Caco-2 (cell line): ENCODE results near the gene TIMM17B. TPM values are rescaled to one million over a fixed set of nuclear protein-coding genes. Genes with fewer than 3 reads are reported as not detected.

ENCODE experiments used
- BruUV-seq: library from RNA; stranded (reverse); fragments of 400-500 nt; replicated peaks from 2 replicates; lab custom pipeline; 2021; lab: Mats Ljungman, UMichigan
- CTCF ChIA-PET: fragments of 300-600 bp; sonication (Branson Sonifier 250); formaldehyde crosslinking; loops from one replicate; lab custom pipeline; 2022; ENCODE audit warnings: antibody characterized with exemption; lab: Charles Lee
- POLR2A ChIA-PET: fragments of 300-600 bp; sonication (Branson Sonifier 250); formaldehyde crosslinking; loops from one replicate; lab custom pipeline; 2022; ENCODE audit warnings: antibody characterized with exemption; lab: Charles Lee
- DNase-seq, 2 experiments: peaks; one replicate each; pipeline versions ENCODE4 v3.0.0 to v3.0.0-alpha.2; 2020 to 2022
- H3K27me3 ChIP-seq: replicated peaks from 2 replicates; pipeline ENCODE4 v1.6.0; 2011; ENCODE audit warnings: low read length; ENCODE audit not compliant: control insufficient read depth, insufficient read depth
- H3K36me3 ChIP-seq: 2 replicates; pipeline ENCODE4 v1.5.1; 2011; ENCODE audit warnings: low read length; ENCODE audit not compliant: control insufficient read depth, insufficient read depth
- H3K4me1 ChIP-seq: fragments of 250-450 bp; sonication (Bioruptor Pico); 2 replicates; pipeline ENCODE4 v1.5.1; 2020; ENCODE audit warnings: mild to moderate bottlenecking
- H3K4me3 ChIP-seq: 2 replicates; pipeline ENCODE4 v1.5.1; 2011; ENCODE audit warnings: low read depth, mild to moderate bottlenecking, control low read depth, low read length
- H3K9me3 ChIP-seq: fragments of 250-450 bp; sonication (Bioruptor Pico); 2 replicates; pipeline ENCODE4 v1.5.1; 2020; ENCODE audit warnings: mild to moderate bottlenecking, moderate library complexity
- H3K27ac Mint-ChIP-seq: one replicate; pipeline ENCODE4 v1.8.0; 2022; ENCODE audit warnings: mixed read lengths; ENCODE audit not compliant: unreplicated experiment
- H3K27me3 Mint-ChIP-seq: one replicate; pipeline ENCODE4 v1.8.0; 2022; ENCODE audit warnings: mixed read lengths; ENCODE audit not compliant: insufficient read depth, unreplicated experiment
- H3K36me3 Mint-ChIP-seq: one replicate; pipeline ENCODE4 v1.8.0; 2022; ENCODE audit warnings: mild to moderate bottlenecking, mixed read lengths; ENCODE audit not compliant: insufficient read depth, unreplicated experiment
- H3K4me1 Mint-ChIP-seq: one replicate; pipeline ENCODE4 v1.8.0; 2022; ENCODE audit warnings: low read depth, mixed read lengths; ENCODE audit not compliant: unreplicated experiment
- H3K4me3 Mint-ChIP-seq: one replicate; pipeline ENCODE4 v1.8.0; 2022; ENCODE audit warnings: mild to moderate bottlenecking, moderate library complexity, mixed read lengths; ENCODE audit not compliant: unreplicated experiment
- H3K9me3 Mint-ChIP-seq: one replicate; pipeline ENCODE4 v1.8.0; 2022; ENCODE audit warnings: mixed read lengths; ENCODE audit not compliant: unreplicated experiment
- intact Hi-C: fragments of 100-400 bp; cut with micrococcal nuclease; formaldehyde crosslinking; loops from one replicate; pipeline ENCODE4 v1.10.0; 2022; ENCODE audit not compliant: unreplicated experiment
- total RNA-seq: library from RNA; stranded (reverse); gene quantifications from 2 replicates; pipeline ENCODE4 v1.2.3, GENCODE V29; 2022
- TF ChIP-seq, protein P1 (sequence below), 2 experiments: fragments of 200-600 bp in 1 of 2; IDR thresholded peaks; 1 replicate in 1 of 2; 2 replicates in 1 of 2; pipeline versions ENCODE4 v1.5.1 to v1.8.0; 2011 to 2022; ENCODE audit warnings: antibody characterized with exemption in 1 of 2, control low read depth in 1 of 2, inconsistent platforms in 1 of 2, low read depth in 1 of 2, low read length in 1 of 2, mild to moderate bottlenecking in 1 of 2, moderate library complexity in 1 of 2; ENCODE audit not compliant: insufficient read depth in 1 of 2, severe bottlenecking in 1 of 2, unreplicated experiment in 1 of 2

TIMM17B gene
- total RNA-seq, 1 experiment from 2014 or later = 90.6 TPM

- H3K4me1 Mint-ChIP-seq = peaks cover 7% of the 10 kb centered on the region
- no TSS peak for BruUV-seq
Measured at GRCh38 chrX:48923771-48924170, 26.2 kb upstream of the TIMM17B start.

DNA sequence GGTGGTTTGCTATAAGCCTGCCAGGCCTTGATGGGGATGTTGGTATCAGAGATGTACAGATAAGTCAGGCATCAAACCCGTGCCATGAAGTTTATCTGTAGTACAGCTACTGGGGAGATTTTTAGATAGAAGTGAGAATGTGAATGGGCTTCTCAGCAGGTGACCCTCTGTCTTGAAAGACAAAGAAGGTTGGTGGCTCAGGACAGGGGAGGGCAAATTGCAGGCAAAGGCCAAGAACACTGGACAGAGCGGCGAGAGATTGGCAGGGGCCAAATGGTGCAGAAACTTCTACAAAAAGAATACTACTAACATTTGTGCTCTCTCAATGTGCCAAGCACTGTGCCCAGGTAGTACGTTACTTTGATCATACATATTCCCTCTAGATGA is 23.1 kb upstream of the TIMM17B start:
- intact Hi-C loops = no loop called here
- Mint-ChIP-seq H3K27me3 (no peaks in the 10 kb centered on the region), H3K27ac (peak overlapping the region; percentile 90), H3K4me1 (peaks cover 19% of the 10 kb centered on the region), H3K9me3 (no peaks in the 10 kb centered on the region), H3K36me3 (peaks cover 42% of the 10 kb centered on the region), H3K4me3 (no peak overlapping the region)
- Histone ChIP-seq H3K36me3 (no peaks in the 10 kb centered on the region; the same call in 1 of the 2 replicates), H3K4me3 (no peak overlapping the region), H3K9me3 (no peaks in the 10 kb centered on the region), H3K4me1 (peaks cover 3% of the 10 kb centered on the region; the same call in 1 of the 2 replicates), H3K27me3 (no peaks in the 10 kb centered on the region)
- BruUV-seq = no TSS peak
- ChIA-PET CTCF (no interaction called here), POLR2A (no interaction called here)
- no peak for DNase-seq
- TF ChIP-seq, protein P1, sequence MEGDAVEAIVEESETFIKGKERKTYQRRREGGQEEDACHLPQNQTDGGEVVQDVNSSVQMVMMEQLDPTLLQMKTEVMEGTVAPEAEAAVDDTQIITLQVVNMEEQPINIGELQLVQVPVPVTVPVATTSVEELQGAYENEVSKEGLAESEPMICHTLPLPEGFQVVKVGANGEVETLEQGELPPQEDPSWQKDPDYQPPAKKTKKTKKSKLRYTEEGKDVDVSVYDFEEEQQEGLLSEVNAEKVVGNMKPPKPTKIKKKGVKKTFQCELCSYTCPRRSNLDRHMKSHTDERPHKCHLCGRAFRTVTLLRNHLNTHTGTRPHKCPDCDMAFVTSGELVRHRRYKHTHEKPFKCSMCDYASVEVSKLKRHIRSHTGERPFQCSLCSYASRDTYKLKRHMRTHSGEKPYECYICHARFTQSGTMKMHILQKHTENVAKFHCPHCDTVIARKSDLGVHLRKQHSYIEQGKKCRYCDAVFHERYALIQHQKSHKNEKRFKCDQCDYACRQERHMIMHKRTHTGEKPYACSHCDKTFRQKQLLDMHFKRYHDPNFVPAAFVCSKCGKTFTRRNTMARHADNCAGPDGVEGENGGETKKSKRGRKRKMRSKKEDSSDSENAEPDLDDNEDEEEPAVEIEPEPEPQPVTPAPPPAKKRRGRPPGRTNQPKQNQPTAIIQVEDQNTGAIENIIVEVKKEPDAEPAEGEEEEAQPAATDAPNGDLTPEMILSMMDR (IDR thresholded peaks at IDR 0.05; ENCODE audit: insufficient read depth in 1 of 2, low read depth in 1 of 2, low read length in 1 of 2, severe bottlenecking in 1 of 2, unreplicated experiment in 1 of 2) = no peak

More at GRCh38 chrX:48923771-48924170, 26.2 kb upstream of the TIMM17B start:
- no peak for DNase-seq
- Mint-ChIP-seq H3K36me3 (peaks cover 19% of the 10 kb centered on the region), H3K4me3 (no peak overlapping the region), H3K27me3 (no peaks in the 10 kb centered on the region), H3K27ac (peak overlapping the region; percentile 23), H3K9me3 (no peaks in the 10 kb centered on the region)
- Histone ChIP-seq H3K36me3 (no peaks in the 10 kb centered on the region; the same call in 1 of the 2 replicates), H3K4me3 (no peak overlapping the region), H3K4me1 (no peaks in the 10 kb centered on the region), H3K27me3 (no peaks in the 10 kb centered on the region), H3K9me3 (no peaks in the 10 kb centered on the region)
- intact Hi-C loops = no loop called here
- POLR2A ChIA-PET = no interaction called here
- CTCF ChIA-PET = no interaction called here
- TF ChIP-seq, protein P1 (IDR thresholded peaks at IDR 0.05; ENCODE audit: insufficient read depth in 1 of 2, low read depth in 1 of 2, low read length in 1 of 2, severe bottlenecking in 1 of 2, unreplicated experiment in 1 of 2) = no peak

DNA sequence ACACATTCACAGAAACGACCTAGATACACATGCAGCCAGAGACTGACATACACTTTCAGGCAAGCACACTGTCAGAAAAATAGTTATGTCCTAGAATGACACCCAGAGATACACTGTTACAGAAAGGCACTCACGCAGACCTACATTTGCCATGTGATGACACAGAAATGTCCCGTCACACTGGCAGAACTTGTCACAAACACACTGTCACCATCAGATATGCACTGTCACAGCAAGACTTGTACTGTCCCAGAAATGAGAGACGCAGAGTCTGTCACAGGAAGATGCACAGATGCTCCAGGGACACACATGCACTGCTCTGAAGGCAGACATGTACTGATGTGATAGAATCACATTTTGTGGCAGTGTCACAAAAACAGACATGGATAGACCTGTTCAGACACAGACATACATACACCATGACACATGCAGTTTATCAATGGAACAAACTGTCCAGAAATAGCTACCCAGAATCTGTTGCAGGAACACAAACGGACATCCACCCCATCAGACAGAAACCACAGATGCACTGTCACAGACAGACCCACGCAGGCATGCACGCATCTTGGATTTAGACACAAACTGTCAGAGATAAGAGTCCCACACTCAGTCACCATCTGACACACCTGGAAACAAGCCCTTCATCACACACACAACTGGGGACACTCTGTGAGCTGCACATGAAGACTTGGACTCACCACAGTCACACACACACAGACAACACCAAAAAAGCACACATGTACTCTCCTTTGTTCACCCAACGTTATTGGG is 22.6 kb upstream of the TIMM17B start:
- no peak for DNase-seq
- Histone ChIP-seq H3K36me3 (no peaks in the 10 kb centered on the region; the same call in 1 of the 2 replicates), H3K27me3 (no peaks in the 10 kb centered on the region), H3K4me3 (no peak overlapping the region), H3K4me1 (peaks cover 3% of the 10 kb centered on the region; the same call in 1 of the 2 replicates), H3K9me3 (no peaks in the 10 kb centered on the region)
- CTCF ChIA-PET = no interaction called here
- Mint-ChIP-seq H3K27me3 (no peaks in the 10 kb centered on the region), H3K36me3 (peaks cover 42% of the 10 kb centered on the region), H3K27ac (peak overlapping the region; percentile 90), H3K9me3 (no peaks in the 10 kb centered on the region), H3K4me1 (peaks cover 19% of the 10 kb centered on the region), H3K4me3 (peak overlapping the region; percentile 91)
- no TSS peak for BruUV-seq
- POLR2A ChIA-PET = no interaction called here
- intact Hi-C loops = loop anchor here (1.0 to 5.0 kb wide), 4 partner anchors 37 to 243 kb away; partner anchors contain the start of genes HDAC6, OTUD5 and TFE3
- TF ChIP-seq, protein P1 (IDR thresholded peaks at IDR 0.05; ENCODE audit: insufficient read depth in 1 of 2, low read depth in 1 of 2, low read length in 1 of 2, severe bottlenecking in 1 of 2, unreplicated experiment in 1 of 2) = no peak
